HL-60 (cell line): ENCODE measurements around the gene KRT71.

Source experiments
- DNase-seq, 2 experiments: peaks; one replicate each; pipeline ENCODE4 v3.0.0-alpha.2; 2010 to 2020; ENCODE audit warnings: low read depth in 1 of 2, low spot score in 1 of 2
- H3K27ac ChIP-seq: fragments of 250-450 bp; sonication (Bioruptor Pico); replicated peaks from 2 replicates; pipeline ENCODE4 v1.5.1; 2020; ENCODE audit warnings: mild to moderate bottlenecking, moderate library complexity
- H3K27me3 ChIP-seq: fragments of 250-450 bp; sonication (Bioruptor Pico); 2 replicates; pipeline ENCODE4 v1.5.1; 2021; ENCODE audit warnings: mild to moderate bottlenecking, moderate library complexity; ENCODE audit not compliant: insufficient read depth, poor library complexity, severe bottlenecking
- H3K4me3 ChIP-seq: replicated peaks from 2 replicates; pipeline ENCODE4 v1.5.1; 2011; ENCODE audit warnings: mild to moderate bottlenecking, control low read depth, low read length; ENCODE audit not compliant: insufficient read depth
- GABPA ChIP-seq: IDR thresholded peaks from 2 replicates; pipeline ENCODE4 v1.6.1; 2012; ENCODE audit warnings: low read depth
- POLR2AphosphoS5 ChIP-seq: IDR thresholded peaks from 2 replicates; pipeline ENCODE4 v1.6.1; 2012; ENCODE audit warnings: low read depth
- REST ChIP-seq: IDR thresholded peaks from 2 replicates; pipeline ENCODE4 v1.6.1; 2012; ENCODE audit warnings: low read depth; ENCODE audit not compliant: insufficient replicate concordance
- SPI1 ChIP-seq: IDR thresholded peaks from 2 replicates; pipeline ENCODE4 v1.6.1; 2012; ENCODE audit warnings: low read depth, mild to moderate bottlenecking, borderline replicate concordance
- TF ChIP-seq, protein P1 (sequence below): IDR thresholded peaks from one replicate; pipeline ENCODE4 v1.5.1; 2011; ENCODE audit warnings: low read length, control low read depth, inconsistent platforms; ENCODE audit not compliant: insufficient read depth

Gene KRT71

GRCh38 chr12:52587563-52587962, 34.6 kb upstream of the KRT71 start:
- no peak overlapping the region for H3K4me3 ChIP-seq
- H3K27me3 ChIP-seq = no peaks in the 10 kb centered on the region
- TF ChIP-seq REST (no peak), SPI1 (no peak), POLR2AphosphoS5 (no peak), GABPA (no peak)
- TF ChIP-seq, protein P1, sequence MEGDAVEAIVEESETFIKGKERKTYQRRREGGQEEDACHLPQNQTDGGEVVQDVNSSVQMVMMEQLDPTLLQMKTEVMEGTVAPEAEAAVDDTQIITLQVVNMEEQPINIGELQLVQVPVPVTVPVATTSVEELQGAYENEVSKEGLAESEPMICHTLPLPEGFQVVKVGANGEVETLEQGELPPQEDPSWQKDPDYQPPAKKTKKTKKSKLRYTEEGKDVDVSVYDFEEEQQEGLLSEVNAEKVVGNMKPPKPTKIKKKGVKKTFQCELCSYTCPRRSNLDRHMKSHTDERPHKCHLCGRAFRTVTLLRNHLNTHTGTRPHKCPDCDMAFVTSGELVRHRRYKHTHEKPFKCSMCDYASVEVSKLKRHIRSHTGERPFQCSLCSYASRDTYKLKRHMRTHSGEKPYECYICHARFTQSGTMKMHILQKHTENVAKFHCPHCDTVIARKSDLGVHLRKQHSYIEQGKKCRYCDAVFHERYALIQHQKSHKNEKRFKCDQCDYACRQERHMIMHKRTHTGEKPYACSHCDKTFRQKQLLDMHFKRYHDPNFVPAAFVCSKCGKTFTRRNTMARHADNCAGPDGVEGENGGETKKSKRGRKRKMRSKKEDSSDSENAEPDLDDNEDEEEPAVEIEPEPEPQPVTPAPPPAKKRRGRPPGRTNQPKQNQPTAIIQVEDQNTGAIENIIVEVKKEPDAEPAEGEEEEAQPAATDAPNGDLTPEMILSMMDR = no peak
- no peak overlapping the region for H3K27ac ChIP-seq
- no peak for DNase-seq

- H3K27me3 ChIP-seq = no peaks in the 10 kb centered on the region
- TF ChIP-seq, protein P1 = no peak
- TF ChIP-seq SPI1 (no peak), POLR2AphosphoS5 (no peak), GABPA (no peak), REST (no peak)
- H3K27ac ChIP-seq = no peak overlapping the region
- no peak overlapping the region for H3K4me3 ChIP-seq
- DNase-seq = no peak
Observed at GRCh38 chr12:52585946-52586345, 33.0 kb upstream of the KRT71 start.

GRCh38 chr12:52585066-52585465, 32.1 kb upstream of the KRT71 start:
- TF ChIP-seq, protein P1 = no peak
- TF ChIP-seq REST = no peak
- no peak for TF ChIP-seq POLR2AphosphoS5
- TF ChIP-seq GABPA = no peak
- no peak for TF ChIP-seq SPI1
- Histone ChIP-seq H3K27me3 (no peaks in the 10 kb centered on the region), H3K4me3 (no peak overlapping the region), H3K27ac (no peak overlapping the region)
- no peak for DNase-seq
